ENCODE results near the gene SEMA5A. TPM values are rescaled to one million over a fixed set of nuclear protein-coding genes. Genes with fewer than 3 reads are reported as not detected.

Gene SEMA5A
- total RNA-seq, 1 donor from 2014 or later, result 13.8 TPM

DNA sequence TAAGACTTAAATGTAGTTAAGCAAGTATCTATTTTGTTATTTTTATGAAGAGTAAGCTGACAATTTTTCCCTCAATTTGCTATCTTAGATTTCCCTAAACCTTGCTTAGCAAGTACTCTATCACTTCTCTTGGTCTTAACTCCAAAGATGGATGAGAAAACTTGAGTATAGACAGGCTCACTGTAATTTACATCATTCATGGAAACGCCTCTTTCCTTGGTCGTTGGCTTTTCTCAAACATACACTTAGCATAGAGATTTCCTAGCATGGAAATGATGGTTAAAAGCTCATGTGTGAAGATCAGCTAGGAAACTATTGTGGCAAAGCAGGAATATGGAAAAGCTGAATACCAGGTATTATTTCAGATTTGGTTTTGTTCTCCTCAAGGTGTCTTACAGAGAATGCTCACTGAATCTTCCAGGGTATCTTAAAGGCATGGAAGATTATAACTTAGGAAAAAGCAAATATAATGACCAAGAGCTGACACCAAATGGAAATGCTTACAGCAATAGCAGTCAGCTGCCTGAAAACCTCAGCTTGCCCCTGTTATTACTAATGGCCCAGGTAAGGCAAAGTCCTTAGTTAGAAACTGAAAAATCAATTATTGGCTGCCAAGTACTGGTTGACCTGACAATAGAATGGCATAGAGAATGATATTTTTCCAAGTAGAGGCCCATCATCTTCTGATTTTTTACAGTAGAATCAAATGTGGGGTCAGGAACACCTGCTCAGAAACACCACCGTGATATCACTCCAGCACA, 84.8 kb downstream of the SEMA5A start:
- no peak overlapping the region for H2AFZ ChIP-seq (ENCODE audit: low read depth, low read length)
- no peaks in the 10 kb centered on the region for H3K27me3 Mint-ChIP-seq (ENCODE audit: low read depth, unreplicated experiment)
- no peaks in the 10 kb centered on the region for H3K79me2 ChIP-seq (ENCODE audit: insufficient read depth, low read length)
- H3K36me3 Mint-ChIP-seq (ENCODE audit: low read depth, unreplicated experiment), result peaks cover 2% of the 10 kb centered on the region
- H3K9me3 Mint-ChIP-seq (ENCODE audit: unreplicated experiment), result no peaks in the 10 kb centered on the region
- peaks cover 3% of the 10 kb centered on the region for H3K27me3 ChIP-seq (ENCODE audit: insufficient read depth, low read length)
- no peak overlapping the region for H3K4me3 ChIP-seq (ENCODE audit: insufficient read depth, low read depth, low read length)
- H3K4me3 Mint-ChIP-seq (ENCODE audit: unreplicated experiment), result no peak overlapping the region
- H3K9ac ChIP-seq (ENCODE audit: low read length), result no peak overlapping the region
- H4K20me1 ChIP-seq (ENCODE audit: insufficient read depth, low read length), result peaks cover 14% of the 10 kb centered on the region
- FAIRE-seq (peak; percentile 13), DNase-seq (ENCODE audit: low read depth) (no peak)
- no peaks in the 10 kb centered on the region for H3K36me3 ChIP-seq (ENCODE audit: insufficient read depth, low read length)
- TF ChIP-seq, protein P1, sequence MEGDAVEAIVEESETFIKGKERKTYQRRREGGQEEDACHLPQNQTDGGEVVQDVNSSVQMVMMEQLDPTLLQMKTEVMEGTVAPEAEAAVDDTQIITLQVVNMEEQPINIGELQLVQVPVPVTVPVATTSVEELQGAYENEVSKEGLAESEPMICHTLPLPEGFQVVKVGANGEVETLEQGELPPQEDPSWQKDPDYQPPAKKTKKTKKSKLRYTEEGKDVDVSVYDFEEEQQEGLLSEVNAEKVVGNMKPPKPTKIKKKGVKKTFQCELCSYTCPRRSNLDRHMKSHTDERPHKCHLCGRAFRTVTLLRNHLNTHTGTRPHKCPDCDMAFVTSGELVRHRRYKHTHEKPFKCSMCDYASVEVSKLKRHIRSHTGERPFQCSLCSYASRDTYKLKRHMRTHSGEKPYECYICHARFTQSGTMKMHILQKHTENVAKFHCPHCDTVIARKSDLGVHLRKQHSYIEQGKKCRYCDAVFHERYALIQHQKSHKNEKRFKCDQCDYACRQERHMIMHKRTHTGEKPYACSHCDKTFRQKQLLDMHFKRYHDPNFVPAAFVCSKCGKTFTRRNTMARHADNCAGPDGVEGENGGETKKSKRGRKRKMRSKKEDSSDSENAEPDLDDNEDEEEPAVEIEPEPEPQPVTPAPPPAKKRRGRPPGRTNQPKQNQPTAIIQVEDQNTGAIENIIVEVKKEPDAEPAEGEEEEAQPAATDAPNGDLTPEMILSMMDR (IDR thresholded peaks at IDR 0.05; ENCODE audit: insufficient read depth, low read depth, low read length), result no peak
- H3K27ac ChIP-seq (ENCODE audit: low read depth, low read length), result no peak overlapping the region
- H3K4me1 ChIP-seq (ENCODE audit: insufficient read depth, low read length), result peaks cover 11% of the 10 kb centered on the region
- peaks cover 14% of the 10 kb centered on the region for H3K4me1 Mint-ChIP-seq (ENCODE audit: low read depth, unreplicated experiment)
- no peak overlapping the region for H3K27ac Mint-ChIP-seq (ENCODE audit: unreplicated experiment)
- no peak overlapping the region for H3K4me2 ChIP-seq (ENCODE audit: low read length)
- H3K9me3 ChIP-seq (ENCODE audit: insufficient read depth, low read depth, low read length), result no peaks in the 10 kb centered on the region

- peak; percentile 94 for DNase-seq (ENCODE audit: low read depth)
- Histone ChIP-seq H2AFZ (ENCODE audit: low read depth, low read length) (no peak overlapping the region), H3K27ac (ENCODE audit: low read depth, low read length) (no peak overlapping the region), H3K79me2 (ENCODE audit: insufficient read depth, low read length) (no peaks in the 10 kb centered on the region), H3K9ac (ENCODE audit: low read length) (peak overlapping the region; percentile 40), H4K20me1 (ENCODE audit: insufficient read depth, low read length) (peaks cover 28% of the 10 kb centered on the region), H3K4me2 (ENCODE audit: low read length) (peak overlapping the region; percentile 71), H3K9me3 (ENCODE audit: insufficient read depth, low read depth, low read length) (no peaks in the 10 kb centered on the region), H3K36me3 (ENCODE audit: insufficient read depth, low read length) (no peaks in the 10 kb centered on the region), H3K4me1 (ENCODE audit: insufficient read depth, low read length) (peaks cover 18% of the 10 kb centered on the region), H3K4me3 (ENCODE audit: insufficient read depth, low read depth, low read length) (no peak overlapping the region), H3K27me3 (ENCODE audit: insufficient read depth, low read length) (peaks cover 23% of the 10 kb centered on the region)
- TF ChIP-seq, protein P1 (IDR thresholded peaks at IDR 0.05; ENCODE audit: insufficient read depth, low read depth, low read length), result no peak
- no peak for TF ChIP-seq EZH2 (IDR thresholded peaks at IDR 0.05; ENCODE audit: insufficient read depth, low read length)
- peak; percentile 41 for FAIRE-seq
- peaks cover 2% of the 10 kb centered on the region for H3K36me3 Mint-ChIP-seq (ENCODE audit: low read depth, unreplicated experiment)
- peak overlapping the region; percentile 31 for H3K4me3 Mint-ChIP-seq (ENCODE audit: unreplicated experiment)
- H3K27me3 Mint-ChIP-seq (ENCODE audit: low read depth, unreplicated experiment), result no peaks in the 10 kb centered on the region
- H3K9me3 Mint-ChIP-seq (ENCODE audit: unreplicated experiment), result no peaks in the 10 kb centered on the region
- H3K27ac Mint-ChIP-seq (ENCODE audit: unreplicated experiment), result peak overlapping the region; percentile 83
- peaks cover 43% of the 10 kb centered on the region for H3K4me1 Mint-ChIP-seq (ENCODE audit: low read depth, unreplicated experiment)
Observed at GRCh38 chr5:9456435-9457042, 89.3 kb downstream of the SEMA5A start.

All from astrocyte (in vitro differentiated cells and primary cell).